ENCODE data around the gene PARD3. TPM values are rescaled to one million over a fixed set of nuclear protein-coding genes. Genes with fewer than 3 reads are reported as not detected.

The PARD3 gene
- total RNA-seq, 1 donor from 2014 or later: 1.7 TPM

DNA sequence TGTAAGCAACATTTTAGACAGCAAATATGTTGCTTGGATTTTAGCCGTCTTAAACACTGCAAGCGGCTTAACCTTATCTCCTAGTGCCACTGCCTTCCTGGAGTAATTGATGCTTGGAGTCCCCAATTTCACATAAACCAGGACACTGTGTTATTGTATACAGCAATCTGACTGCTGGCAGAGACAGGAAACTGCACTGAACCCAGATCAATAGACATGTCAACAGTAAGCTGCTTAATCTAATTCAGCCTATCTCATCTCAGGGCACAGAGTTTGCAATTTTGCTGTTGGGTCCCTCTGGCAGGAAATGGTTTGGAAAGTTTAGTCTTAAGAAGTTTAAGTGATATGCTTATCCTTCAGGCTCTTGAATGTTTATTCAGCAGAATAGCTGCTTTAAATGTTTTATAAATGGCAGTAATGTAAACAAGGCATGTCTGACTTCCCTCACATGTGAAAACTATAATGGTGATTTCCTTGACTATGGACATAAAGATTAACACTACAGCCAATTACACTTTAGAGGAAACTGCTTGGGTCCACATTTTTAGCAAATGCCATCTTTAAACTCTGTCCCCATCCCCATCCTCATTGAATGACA, 598.6 kb downstream of the PARD3 start:
- intact Hi-C loops (cut with micrococcal nuclease): no loop called here
- H3K9me3 Mint-ChIP-seq: no peaks in the 10 kb centered on the region
- no peak for DNase-seq (ENCODE audit: low spot score)

DNA sequence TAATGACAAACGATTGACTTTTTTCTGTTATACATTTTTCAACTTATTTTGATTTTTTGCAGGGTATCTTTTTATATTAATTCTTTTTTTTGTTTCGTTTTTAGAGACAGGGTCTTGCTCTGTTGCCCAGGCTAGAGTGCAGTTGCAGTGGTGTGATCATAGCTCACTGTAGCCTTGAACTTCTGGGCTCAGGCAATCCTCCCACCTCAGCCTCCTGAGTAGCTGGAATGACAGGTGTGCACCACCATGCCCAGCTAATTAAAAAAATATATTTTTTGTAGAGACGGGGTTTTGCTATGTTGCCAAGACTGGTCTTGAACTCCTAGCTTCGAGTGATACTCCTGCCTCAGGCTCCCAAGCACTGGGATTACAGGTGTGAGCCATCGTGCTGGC, 601.3 kb downstream of the PARD3 start:
- Mint-ChIP-seq H3K9me3 (no peaks in the 10 kb centered on the region), H3K27ac (no peak overlapping the region), H3K36me3 (ENCODE audit: low read depth) (no peaks in the 10 kb centered on the region), H3K4me1 (ENCODE audit: low read depth) (no peaks in the 10 kb centered on the region), H3K27me3 (ENCODE audit: insufficient read depth) (no peaks in the 10 kb centered on the region), H3K4me3 (no peak overlapping the region)
- no peak for DNase-seq (ENCODE audit: low spot score)
- intact Hi-C loops (cut with micrococcal nuclease): no loop called here

More for the DNA sequence above, 598.6 kb downstream of the PARD3 start:
- H3K27ac Mint-ChIP-seq: no peak overlapping the region
- no peaks in the 10 kb centered on the region for H3K4me1 Mint-ChIP-seq (ENCODE audit: low read depth)
- H3K36me3 Mint-ChIP-seq (ENCODE audit: low read depth): no peaks in the 10 kb centered on the region
- H3K27me3 Mint-ChIP-seq (ENCODE audit: insufficient read depth): no peaks in the 10 kb centered on the region
- no peak overlapping the region for H3K4me3 Mint-ChIP-seq

DNA sequence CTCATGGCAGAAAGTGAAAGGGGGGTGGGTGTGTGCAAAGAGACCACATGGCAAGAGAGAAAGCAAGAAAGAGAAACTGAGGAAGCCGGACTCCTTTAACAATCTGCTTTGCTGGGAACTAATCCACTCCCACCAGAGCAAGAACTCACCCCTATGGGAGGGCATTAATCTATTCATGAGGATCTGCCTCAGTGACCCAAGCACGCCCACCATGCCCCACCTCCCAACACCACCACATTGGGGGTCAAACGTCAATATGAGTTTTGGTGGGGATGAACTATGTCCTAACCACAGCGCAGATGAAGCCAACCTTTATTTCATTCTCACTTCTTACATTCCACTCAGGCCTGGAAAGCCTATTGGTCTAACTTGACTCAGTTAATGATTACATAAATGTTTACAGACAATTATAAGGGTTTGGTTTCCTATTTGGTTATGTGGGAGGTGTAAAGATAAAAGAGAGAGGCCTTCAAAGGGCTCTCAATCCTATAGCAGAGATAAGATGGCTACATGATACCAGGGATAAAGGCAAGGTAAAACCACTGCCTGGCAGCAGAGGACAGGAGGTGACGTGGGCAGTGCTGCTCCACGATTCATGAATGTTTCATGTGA, 601.8 kb downstream of the PARD3 start:
- Mint-ChIP-seq H3K9me3 (no peaks in the 10 kb centered on the region), H3K27ac (no peak overlapping the region), H3K4me3 (no peak overlapping the region), H3K4me1 (ENCODE audit: low read depth) (no peaks in the 10 kb centered on the region), H3K27me3 (ENCODE audit: insufficient read depth) (no peaks in the 10 kb centered on the region), H3K36me3 (ENCODE audit: low read depth) (no peaks in the 10 kb centered on the region)
- no peak for DNase-seq (ENCODE audit: low spot score)
- intact Hi-C loops (cut with micrococcal nuclease): no loop called here

DNA sequence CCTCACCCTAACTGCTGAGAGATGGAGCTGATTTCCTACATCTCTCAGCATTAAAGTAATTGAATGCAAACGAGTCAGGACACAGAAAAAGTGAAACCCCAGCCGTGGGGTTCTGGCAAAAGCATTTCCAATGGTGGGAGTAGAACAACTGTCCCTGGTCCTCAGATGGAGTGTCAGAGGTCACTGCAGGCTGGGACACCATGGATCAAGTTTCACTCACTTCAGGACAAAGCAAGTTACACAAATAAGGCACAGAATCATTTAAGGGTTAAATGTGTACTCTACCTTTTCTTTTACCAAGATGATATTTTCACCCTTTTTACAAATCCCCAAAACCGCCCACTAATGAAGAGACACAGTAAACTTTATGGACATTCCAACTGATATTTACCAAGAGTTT, 607.8 kb downstream of the PARD3 start:
- intact Hi-C loops (cut with micrococcal nuclease): no loop called here
- no peak for DNase-seq (ENCODE audit: low spot score)
- Mint-ChIP-seq H3K27me3 (ENCODE audit: insufficient read depth) (no peaks in the 10 kb centered on the region), H3K36me3 (ENCODE audit: low read depth) (no peaks in the 10 kb centered on the region), H3K9me3 (no peaks in the 10 kb centered on the region), H3K27ac (no peak overlapping the region), H3K4me1 (ENCODE audit: low read depth) (no peaks in the 10 kb centered on the region), H3K4me3 (no peak overlapping the region)

DNA sequence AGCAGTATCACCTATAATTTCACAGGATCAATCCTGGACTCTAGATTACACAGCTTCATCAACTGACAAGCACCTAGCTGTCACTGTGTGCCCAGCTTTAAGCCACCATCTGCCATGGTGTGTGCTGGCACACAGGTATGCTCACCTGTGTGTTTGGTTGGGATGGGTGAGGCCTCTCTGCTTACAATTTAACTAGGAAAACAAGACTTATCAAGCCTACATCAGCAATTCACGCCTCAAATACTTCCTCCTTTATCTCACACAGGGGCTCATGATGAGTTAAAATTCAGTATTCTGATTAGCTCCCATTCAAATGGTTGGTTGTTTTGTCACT, 608.2 kb downstream of the PARD3 start:
- Mint-ChIP-seq H3K4me3 (no peak overlapping the region), H3K9me3 (no peaks in the 10 kb centered on the region), H3K4me1 (ENCODE audit: low read depth) (no peaks in the 10 kb centered on the region), H3K27me3 (ENCODE audit: insufficient read depth) (no peaks in the 10 kb centered on the region), H3K27ac (no peak overlapping the region), H3K36me3 (ENCODE audit: low read depth) (no peaks in the 10 kb centered on the region)
- no peak for DNase-seq (ENCODE audit: low spot score)
- intact Hi-C loops (cut with micrococcal nuclease): no loop called here

DNA sequence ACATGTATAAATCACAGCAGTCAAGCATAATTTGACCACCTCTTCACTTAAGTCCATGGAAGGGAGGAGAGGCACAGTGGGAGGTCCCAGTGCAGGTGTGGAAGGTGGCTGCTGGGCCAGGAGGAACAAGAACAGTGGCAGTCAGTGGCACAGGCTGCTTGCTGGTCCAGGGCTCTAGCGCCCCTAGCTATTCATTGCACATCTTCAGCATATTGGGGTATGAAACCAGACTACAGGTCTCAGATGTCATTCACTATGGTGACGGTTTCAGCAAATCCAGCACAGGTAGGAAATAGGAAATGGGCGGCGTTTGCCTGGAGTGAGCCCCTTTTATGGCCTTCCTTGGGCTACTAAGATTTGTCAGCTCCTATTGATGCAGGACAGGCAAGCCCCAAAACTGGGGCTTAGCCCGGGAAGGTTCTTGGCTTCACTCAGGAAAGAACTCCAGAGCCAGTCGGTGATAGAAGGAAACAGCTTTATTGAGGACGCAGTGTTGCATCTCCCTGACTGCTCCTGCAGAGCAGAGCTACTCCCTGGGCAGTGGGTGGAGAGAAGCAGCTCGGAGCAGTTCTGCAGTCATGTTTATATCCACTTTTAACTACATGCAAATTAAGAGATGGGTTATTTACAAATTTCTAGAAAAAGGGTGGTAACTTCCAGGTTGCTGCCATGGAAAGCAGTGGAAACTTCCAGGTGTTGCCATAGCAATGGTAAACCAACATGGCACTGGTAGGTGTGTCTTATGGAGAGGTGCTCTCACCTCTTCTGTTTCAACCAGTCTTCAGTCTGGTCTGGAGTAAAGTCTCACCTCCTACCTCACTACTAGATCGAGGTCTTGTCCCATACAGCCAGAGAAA, 608.8 kb downstream of the PARD3 start:
- Mint-ChIP-seq H3K36me3 (ENCODE audit: low read depth) (no peaks in the 10 kb centered on the region), H3K27ac (no peak overlapping the region), H3K9me3 (no peaks in the 10 kb centered on the region), H3K4me1 (ENCODE audit: low read depth) (no peaks in the 10 kb centered on the region), H3K4me3 (no peak overlapping the region), H3K27me3 (ENCODE audit: insufficient read depth) (no peaks in the 10 kb centered on the region)
- no peak for DNase-seq (ENCODE audit: low spot score)
- intact Hi-C loops (cut with micrococcal nuclease): no loop called here

DNA sequence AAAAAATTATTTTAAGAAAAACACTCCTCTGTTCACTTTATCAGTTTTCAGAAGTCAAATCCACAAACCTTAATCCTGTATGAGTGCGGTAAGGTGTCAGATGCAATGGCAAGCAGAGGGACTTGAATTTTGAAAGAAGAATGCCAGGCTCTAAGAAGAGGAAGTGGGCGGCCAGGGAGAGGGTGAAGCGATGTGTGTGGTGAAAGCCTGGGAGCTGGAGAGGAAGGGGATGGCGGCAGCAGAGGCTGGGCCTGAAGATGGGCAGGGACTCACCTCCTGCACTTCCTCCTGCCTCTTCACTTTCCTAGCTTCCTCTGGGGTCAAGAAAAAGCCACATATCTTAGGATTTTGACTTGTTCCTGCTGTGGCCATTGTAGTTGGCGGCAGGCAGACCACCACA, 609.6 kb downstream of the PARD3 start:
- intact Hi-C loops (cut with micrococcal nuclease): no loop called here
- no peaks in the 10 kb centered on the region for H3K36me3 Mint-ChIP-seq (ENCODE audit: low read depth)

DNA sequence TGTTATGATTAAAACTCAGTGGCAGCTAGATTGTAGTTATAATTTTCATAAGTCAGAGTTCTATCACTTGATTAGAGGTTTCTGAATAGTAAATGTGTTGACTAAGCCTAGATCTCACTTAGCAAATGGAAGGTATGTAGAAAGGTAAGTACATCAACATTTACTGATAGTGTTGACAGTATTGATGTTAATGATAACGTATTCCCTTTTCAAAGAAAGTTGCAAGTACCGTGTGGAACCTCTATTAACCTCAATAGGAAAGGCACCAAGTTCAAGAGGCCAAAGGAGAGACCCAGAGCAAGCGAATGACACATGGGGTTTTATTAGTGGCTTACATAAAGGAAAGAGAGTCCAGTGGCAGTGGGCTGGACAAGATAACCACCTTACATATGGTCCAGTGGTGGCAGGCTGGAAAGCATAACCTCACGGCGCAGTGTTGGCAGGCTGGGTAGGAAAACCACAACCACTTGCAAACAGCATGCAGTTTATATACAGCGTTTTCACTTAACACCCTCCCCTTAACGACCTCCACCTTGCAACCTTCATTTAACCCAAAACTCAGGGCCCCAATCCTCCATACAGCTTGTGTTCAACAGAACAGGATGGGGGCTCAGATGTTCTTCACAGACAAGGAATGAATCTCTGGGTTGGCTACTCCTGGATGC, 611.0 kb downstream of the PARD3 start:
- Mint-ChIP-seq H3K4me1 (ENCODE audit: low read depth) (no peaks in the 10 kb centered on the region), H3K4me3 (no peak overlapping the region), H3K27ac (no peak overlapping the region), H3K9me3 (no peaks in the 10 kb centered on the region), H3K36me3 (ENCODE audit: low read depth) (no peaks in the 10 kb centered on the region), H3K27me3 (ENCODE audit: insufficient read depth) (no peaks in the 10 kb centered on the region)
- intact Hi-C loops (cut with micrococcal nuclease): no loop called here
- DNase-seq (ENCODE audit: low spot score): no peak

More for the DNA sequence above, 609.6 kb downstream of the PARD3 start:
- DNase-seq (ENCODE audit: low spot score): no peak
- Mint-ChIP-seq H3K4me1 (ENCODE audit: low read depth) (no peaks in the 10 kb centered on the region), H3K27me3 (ENCODE audit: insufficient read depth) (no peaks in the 10 kb centered on the region), H3K27ac (no peak overlapping the region), H3K9me3 (no peaks in the 10 kb centered on the region), H3K4me3 (no peak overlapping the region)

DNA sequence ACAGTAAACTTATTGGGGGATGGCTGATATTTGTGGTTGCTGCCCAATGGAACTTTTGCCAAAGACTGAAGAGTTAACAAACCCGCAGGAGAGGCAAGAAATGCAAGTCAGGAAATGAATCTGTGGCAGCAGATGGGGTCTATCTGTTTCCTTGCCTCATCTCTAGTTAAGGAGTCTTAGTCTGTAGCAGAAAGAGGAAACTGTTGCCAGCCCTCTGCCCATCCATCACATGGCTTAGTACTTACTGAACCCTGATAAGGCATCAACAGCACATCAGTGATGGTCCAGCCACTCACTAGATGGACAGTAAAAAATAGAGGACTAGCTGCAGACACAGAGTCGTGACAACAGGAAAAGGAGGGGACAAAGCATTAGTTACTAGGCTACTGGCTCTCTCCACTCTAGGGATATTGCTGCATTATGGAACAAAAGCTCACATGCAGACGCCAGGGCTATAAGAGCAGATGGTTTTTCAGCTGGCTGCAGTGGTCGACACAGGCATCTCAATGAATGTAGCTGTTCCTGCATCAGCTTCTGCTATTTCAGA, 614.7 kb downstream of the PARD3 start:
- Mint-ChIP-seq H3K36me3 (ENCODE audit: low read depth) (no peaks in the 10 kb centered on the region), H3K27me3 (ENCODE audit: insufficient read depth) (peaks cover 2% of the 10 kb centered on the region), H3K4me3 (no peak overlapping the region), H3K27ac (no peak overlapping the region), H3K4me1 (ENCODE audit: low read depth) (no peaks in the 10 kb centered on the region), H3K9me3 (no peaks in the 10 kb centered on the region)
- intact Hi-C loops (cut with micrococcal nuclease): no loop called here
- DNase-seq (ENCODE audit: low spot score): no peak

DNA sequence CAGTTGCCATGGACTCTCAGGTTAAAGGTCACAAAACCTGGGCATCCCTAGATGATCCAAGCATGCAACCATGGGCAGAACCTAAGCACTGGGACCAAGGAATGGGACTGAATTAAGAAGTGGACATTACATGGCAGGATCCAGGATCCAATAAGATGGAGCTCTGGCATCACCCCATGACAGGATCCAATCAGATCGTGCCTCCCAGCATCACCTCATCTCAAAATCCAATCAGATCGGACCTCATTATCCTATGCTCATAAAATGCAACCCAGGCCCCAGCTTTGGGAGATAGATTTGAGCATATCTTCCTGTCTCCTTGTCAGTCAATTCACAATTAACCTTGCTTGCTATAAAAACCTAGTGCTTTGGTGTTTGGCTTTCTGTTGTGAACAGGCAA, 616.1 kb downstream of the PARD3 start:
- no peak overlapping the region for H3K27ac Mint-ChIP-seq
- H3K36me3 Mint-ChIP-seq (ENCODE audit: low read depth): no peaks in the 10 kb centered on the region
- H3K9me3 Mint-ChIP-seq: no peaks in the 10 kb centered on the region
- intact Hi-C loops (cut with micrococcal nuclease): no loop called here
- H3K4me1 Mint-ChIP-seq (ENCODE audit: low read depth): no peaks in the 10 kb centered on the region
- peaks cover 2% of the 10 kb centered on the region for H3K27me3 Mint-ChIP-seq (ENCODE audit: insufficient read depth)
- no peak for DNase-seq (ENCODE audit: low spot score)
- no peak overlapping the region for H3K4me3 Mint-ChIP-seq

DNA sequence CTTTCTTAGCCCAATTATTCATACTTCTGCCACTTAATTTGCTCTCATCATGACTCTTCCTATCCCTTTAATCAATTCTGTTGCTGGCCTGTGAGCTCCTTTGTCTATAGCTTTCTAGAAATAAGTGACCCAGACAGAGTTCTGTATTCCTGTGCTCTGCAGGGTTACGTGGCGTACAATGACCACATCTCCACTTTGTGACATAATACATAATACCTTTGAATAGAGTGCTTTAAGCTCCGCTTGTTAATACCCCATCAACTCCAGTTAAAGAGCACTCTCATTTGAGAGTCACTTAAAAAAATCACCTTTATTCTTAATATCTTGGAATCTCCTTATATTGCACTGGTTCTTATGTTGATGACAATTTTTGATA, 619.0 kb downstream of the PARD3 start:
- no peaks in the 10 kb centered on the region for H3K4me1 Mint-ChIP-seq (ENCODE audit: low read depth)
- H3K4me3 Mint-ChIP-seq: no peak overlapping the region
- no peaks in the 10 kb centered on the region for H3K9me3 Mint-ChIP-seq
- no peak overlapping the region for H3K27ac Mint-ChIP-seq
- intact Hi-C loops (cut with micrococcal nuclease): no loop called here
- H3K27me3 Mint-ChIP-seq (ENCODE audit: insufficient read depth): peaks cover 2% of the 10 kb centered on the region
- no peaks in the 10 kb centered on the region for H3K36me3 Mint-ChIP-seq (ENCODE audit: low read depth)
- no peak for DNase-seq (ENCODE audit: low spot score)

DNA sequence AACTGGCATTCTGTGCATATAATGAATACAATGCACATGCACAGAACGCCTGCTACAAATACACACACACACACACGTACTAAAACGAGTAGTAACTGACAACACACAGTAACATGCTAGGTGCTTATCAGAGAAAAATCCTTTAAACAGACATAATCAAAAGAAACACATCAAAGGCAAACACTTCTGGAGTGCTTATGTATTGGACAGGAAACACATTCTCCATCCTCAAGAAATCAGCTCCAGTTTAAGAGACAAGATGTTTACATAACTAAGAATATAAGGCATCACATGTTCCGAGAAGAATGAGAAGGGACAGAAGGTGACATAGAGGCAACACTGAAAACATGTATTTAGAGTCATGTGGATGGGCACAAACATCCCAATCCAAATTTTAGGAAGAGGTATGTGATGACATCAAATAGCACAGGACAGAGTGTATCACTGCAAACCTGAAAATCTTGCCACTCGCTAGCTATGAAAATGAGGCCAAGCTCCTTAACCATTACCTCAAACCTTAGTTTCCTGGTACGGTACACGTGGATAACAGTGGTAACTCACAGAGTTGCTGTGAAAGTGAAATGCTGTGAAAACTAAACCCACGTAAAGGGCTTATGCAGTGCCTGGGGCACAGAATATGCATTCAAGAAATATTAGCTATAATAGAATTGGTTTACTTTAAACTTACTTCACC, 619.6 kb downstream of the PARD3 start:
- Mint-ChIP-seq H3K27ac (no peak overlapping the region), H3K27me3 (ENCODE audit: insufficient read depth) (peaks cover 2% of the 10 kb centered on the region), H3K9me3 (no peaks in the 10 kb centered on the region), H3K4me3 (no peak overlapping the region), H3K4me1 (ENCODE audit: low read depth) (no peaks in the 10 kb centered on the region), H3K36me3 (ENCODE audit: low read depth) (no peaks in the 10 kb centered on the region)
- intact Hi-C loops (cut with micrococcal nuclease): no loop called here
- no peak for DNase-seq (ENCODE audit: low spot score)

Measured in activated T-helper 1 cell treated with anti-CD3 and anti-CD28 coated beads, Interleukin-12 subunit alpha, Interleukin-12 subunit beta, Interleukin-2, Interleukin-4 antibody, amounts not matched to agents 30 ng/mL and 10 ng/mL and 1 ng/mL, durations not matched to agents 14 hours and 24 hours and 36 hours (primary cell).